ENCODE results near the gene SOX10. TPM values are rescaled to one million over a fixed set of nuclear protein-coding genes. Genes with fewer than 3 reads are reported as not detected.

SOX10 gene
- total and polyA plus RNA-seq, 10 donors = 0.09 to 1.8 (median 0.21) TPM; not detected in 4

DNA sequence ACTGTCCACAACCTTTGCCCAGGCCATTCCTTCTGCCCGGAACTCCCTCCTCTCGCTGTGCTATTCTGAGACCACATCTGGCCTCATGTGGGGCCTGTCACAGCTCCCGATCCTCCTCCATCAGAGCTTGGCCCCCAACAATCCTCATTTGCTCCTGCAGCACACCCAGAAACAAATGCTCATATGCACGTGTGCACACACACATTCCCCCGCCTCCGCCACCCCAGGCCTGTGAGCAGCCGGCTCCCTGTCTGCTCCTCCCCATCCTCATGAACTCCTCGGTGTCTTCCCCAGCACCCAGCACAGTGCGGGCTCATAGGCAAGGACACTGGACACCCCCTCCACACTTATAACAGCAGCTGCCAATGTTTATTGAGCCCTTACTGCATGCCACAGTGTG, 43.1 kb upstream of the SOX10 start:
- TF ChIP-seq POLR2A (IDR thresholded peaks at IDR 0.05) (no peak), POLR2AphosphoS5 (IDR thresholded peaks at IDR 0.05) (no peak)
- TF ChIP-seq, protein P1, sequence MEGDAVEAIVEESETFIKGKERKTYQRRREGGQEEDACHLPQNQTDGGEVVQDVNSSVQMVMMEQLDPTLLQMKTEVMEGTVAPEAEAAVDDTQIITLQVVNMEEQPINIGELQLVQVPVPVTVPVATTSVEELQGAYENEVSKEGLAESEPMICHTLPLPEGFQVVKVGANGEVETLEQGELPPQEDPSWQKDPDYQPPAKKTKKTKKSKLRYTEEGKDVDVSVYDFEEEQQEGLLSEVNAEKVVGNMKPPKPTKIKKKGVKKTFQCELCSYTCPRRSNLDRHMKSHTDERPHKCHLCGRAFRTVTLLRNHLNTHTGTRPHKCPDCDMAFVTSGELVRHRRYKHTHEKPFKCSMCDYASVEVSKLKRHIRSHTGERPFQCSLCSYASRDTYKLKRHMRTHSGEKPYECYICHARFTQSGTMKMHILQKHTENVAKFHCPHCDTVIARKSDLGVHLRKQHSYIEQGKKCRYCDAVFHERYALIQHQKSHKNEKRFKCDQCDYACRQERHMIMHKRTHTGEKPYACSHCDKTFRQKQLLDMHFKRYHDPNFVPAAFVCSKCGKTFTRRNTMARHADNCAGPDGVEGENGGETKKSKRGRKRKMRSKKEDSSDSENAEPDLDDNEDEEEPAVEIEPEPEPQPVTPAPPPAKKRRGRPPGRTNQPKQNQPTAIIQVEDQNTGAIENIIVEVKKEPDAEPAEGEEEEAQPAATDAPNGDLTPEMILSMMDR (IDR thresholded peaks at IDR 0.05 in 8 of 11, conservative IDR thresholded peaks at IDR 0.05 in 3 of 11) = no peak
- Histone ChIP-seq H3K27ac (no peak overlapping the region), H3K9me3 (no peaks in the 10 kb centered on the region), H3K4me3 (no peak overlapping the region), H3K4me1 (no peaks in the 10 kb centered on the region), H3K27me3 (replicated peaks in 1 of 7) (no peaks in the 10 kb centered on the region), H3K36me3 (no peaks in the 10 kb centered on the region)
- DNase-seq = no peak
- WGBS, 5 donors = 87 to 91% (median 89%) methylated on average over 9 of the region's 9 CpGs
- intact Hi-C loops (cut with DNase I; ENCODE audit: low total_unique reads) = no loop called here

DNA sequence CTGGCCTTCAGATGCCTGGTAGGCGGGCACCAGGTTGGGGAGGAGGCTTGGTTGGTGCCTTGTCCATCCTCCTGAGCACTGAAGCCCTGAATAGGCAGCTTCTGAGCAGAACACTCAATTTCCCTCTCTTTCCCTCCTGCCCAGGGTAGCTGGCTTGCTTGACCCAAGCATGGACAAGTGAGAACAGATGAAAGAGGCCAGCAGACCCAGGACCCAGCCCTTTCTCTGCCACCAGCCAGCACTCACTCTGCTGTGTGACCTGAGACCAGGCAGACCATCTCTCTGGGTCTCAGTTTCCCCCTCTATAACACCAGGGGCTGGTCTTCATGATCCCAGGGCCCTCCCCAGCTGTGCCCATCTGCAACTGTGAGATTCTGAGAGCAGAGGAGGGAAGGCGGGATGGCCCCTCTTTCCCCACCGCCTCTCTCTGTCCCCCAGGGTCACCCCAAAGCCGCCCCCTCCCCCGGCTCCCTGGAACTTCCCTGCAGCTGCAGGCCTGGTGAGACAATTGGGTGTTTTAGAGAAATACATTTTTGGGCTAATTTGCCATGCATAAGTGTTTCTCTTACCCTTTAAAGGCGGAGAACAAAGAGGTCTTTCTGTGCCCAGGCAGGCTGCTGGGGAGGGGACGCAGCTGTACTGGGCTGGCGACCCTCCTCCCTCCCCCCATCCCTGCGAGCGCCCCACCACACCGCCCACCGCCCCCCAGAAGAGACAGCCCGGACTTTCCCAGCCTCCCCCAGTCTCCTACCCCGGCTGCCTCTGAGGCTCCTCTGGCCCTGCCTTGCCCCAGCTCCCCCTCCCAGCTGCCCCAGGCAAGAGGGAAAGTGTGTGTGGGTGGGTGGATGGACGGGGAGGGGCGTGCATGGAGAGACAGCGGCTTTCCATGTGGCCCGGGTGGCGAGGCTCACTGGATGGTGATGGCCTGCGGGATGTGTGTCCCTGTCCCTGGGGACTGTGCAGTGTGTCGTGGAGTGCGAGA, 42.1 kb upstream of the SOX10 start:
- WGBS, 5 donors = 76 to 86% (median 84%) methylated on average over 20 to 22 of the region's 22 CpGs
- Histone ChIP-seq H3K27me3 (replicated peaks in 1 of 7) (no peaks in the 10 kb centered on the region), H3K36me3 (no peaks in the 10 kb centered on the region), H3K9me3 (no peaks in the 10 kb centered on the region), H3K4me3 (no peak overlapping the region), H3K4me1 (no peaks in the 10 kb centered on the region), H3K27ac (no peak overlapping the region)
- no peak for DNase-seq
- intact Hi-C loops (cut with DNase I; ENCODE audit: low total_unique reads) = no loop called here
- TF ChIP-seq POLR2AphosphoS5 (IDR thresholded peaks at IDR 0.05) (no peak), POLR2A (IDR thresholded peaks at IDR 0.05) (no peak)
- TF ChIP-seq, protein P1 (IDR thresholded peaks at IDR 0.05 in 8 of 11, conservative IDR thresholded peaks at IDR 0.05 in 3 of 11) = no peak

DNA sequence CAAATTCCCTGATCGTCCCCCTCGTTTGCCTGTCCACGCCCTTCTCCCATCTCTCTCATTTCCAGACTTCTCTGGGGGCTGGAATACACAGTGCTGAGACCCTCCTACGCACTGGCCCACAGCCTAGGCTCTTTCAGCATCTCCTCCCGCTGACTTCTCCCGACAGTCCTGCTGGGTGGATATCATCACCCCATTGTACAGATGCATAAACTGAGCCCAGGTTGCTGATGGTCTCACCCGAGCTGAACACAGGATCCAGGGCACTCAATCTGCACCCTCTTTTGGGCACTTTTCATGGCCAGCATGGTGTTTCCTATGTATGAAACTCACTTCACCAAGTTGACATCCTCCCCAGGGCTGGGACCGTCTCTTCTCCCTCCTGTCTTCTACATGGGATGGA, 41.2 kb upstream of the SOX10 start:
- Histone ChIP-seq H3K4me3 (no peak overlapping the region), H3K27ac (no peak overlapping the region), H3K36me3 (no peaks in the 10 kb centered on the region), H3K27me3 (replicated peaks in 1 of 7) (no peaks in the 10 kb centered on the region), H3K4me1 (no peaks in the 10 kb centered on the region), H3K9me3 (no peaks in the 10 kb centered on the region)
- TF ChIP-seq POLR2AphosphoS5 (IDR thresholded peaks at IDR 0.05) = no peak
- TF ChIP-seq, protein P1 (IDR thresholded peaks at IDR 0.05 in 8 of 11, conservative IDR thresholded peaks at IDR 0.05 in 3 of 11) = no peak
- no peak for TF ChIP-seq POLR2A (IDR thresholded peaks at IDR 0.05)
- DNase-seq = no peak
- intact Hi-C loops (cut with DNase I; ENCODE audit: low total_unique reads) = no loop called here
- 89 to 97% (median 92%) methylated on average over 8 of the region's 8 CpGs for WGBS, 5 donors

DNA sequence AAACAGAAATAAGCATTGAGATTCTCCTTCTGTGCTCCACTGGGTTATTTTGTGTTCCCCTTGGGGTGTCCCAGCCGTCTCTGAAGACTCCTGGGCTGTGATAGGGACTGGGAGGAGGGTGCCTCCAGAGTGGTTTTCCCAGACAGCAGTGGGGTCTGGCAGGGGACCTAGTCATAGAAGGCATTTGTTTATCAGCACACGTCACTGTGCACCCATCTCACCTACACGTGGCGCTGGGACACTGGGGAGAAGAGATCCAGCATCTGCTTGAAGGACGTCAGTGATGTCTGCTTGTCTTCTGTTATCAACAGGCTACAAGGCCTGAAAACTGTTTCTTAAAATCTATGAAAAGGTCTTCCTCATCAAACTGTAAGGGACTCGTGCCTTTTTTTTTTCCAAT, 38.7 kb upstream of the SOX10 start:
- Histone ChIP-seq H3K36me3 (no peaks in the 10 kb centered on the region), H3K27ac (no peak overlapping the region), H3K9me3 (no peaks in the 10 kb centered on the region), H3K27me3 (replicated peaks in 1 of 7) (no peaks in the 10 kb centered on the region), H3K4me3 (no peak overlapping the region), H3K4me1 (peaks cover 0 to 1% (median under 1%) of the 10 kb centered on the region in 6 donors)
- intact Hi-C loops (cut with DNase I; ENCODE audit: low total_unique reads) = no loop called here
- no peak for DNase-seq
- TF ChIP-seq POLR2AphosphoS5 (IDR thresholded peaks at IDR 0.05) = no peak
- 81 to 89% (median 87%) methylated on average over 6 of the region's 6 CpGs for WGBS, 5 donors

All from spleen (tissue), 11 donors.